GM12878 (cell line): ENCODE measurements around the gene NHSL2. TPM values are rescaled to one million over a fixed set of nuclear protein-coding genes. Genes with fewer than 3 reads are reported as not detected.
A peak's percentile ranks its signal among the peaks of the same experiment; 100 is the strongest.

Experiments used
- ATAC-seq: fragments of 200-7000 bp; cut with Tn5 transposase; 3 replicates; pipeline ENCODE4 v1.9.1; 2020; ENCODE audit warnings: mild to moderate bottlenecking, moderate library complexity
- BruUV-seq: library from RNA; stranded (reverse); fragments of 400-500 nt; replicated peaks from 2 replicates; lab custom pipeline; 2021; lab: Mats Ljungman, UMichigan
- CTCF ChIA-PET: fragments of 300-600 bp; sonication (Branson Sonifier 250); formaldehyde crosslinking; extraction: SDS; loops from one replicate; lab custom pipeline; 2021; ENCODE audit warnings: inconsistent platforms; lab: Yijun Ruan, JAX
- POLR2A ChIA-PET: fragments of 350-600 bp; formaldehyde crosslinking; extraction: SDS; loops from one replicate; lab custom pipeline; 2021; ENCODE audit warnings: inconsistent platforms; lab: Charles Lee
- RAD21 ChIA-PET: fragments of 300-600 bp; sonication (Branson Sonifier 250); formaldehyde crosslinking; loops from one replicate; lab custom pipeline; 2023; ENCODE audit warnings: antibody characterized with exemption; ENCODE audit not compliant: unreplicated experiment; lab: Charles Lee
- SMC1A ChIA-PET: fragments of 300-600 bp; sonication (Branson Sonifier 250); formaldehyde crosslinking; loops from one replicate; lab custom pipeline; 2023; ENCODE audit not compliant: unreplicated experiment, uncharacterized antibody; lab: Charles Lee
- DNase-seq: peaks from one replicate; pipeline ENCODE4 v3.0.0-alpha.2; 2011; ENCODE audit warnings: low read depth, low spot score
- FAIRE-seq: peaks from 3 replicates; lab custom pipeline; 2011; peaks lifted over from hg19 to GRCh38; lab: Jason Lieb, UNC
- H2AFZ ChIP-seq: 2 replicates; pipeline ENCODE4 v1.6.0; 2011; ENCODE audit warnings: low read depth, low read length, control low read depth; ENCODE audit not compliant: control insufficient read depth
- H3K27ac ChIP-seq: 2 replicates; pipeline ENCODE4 v1.5.1; 2011; ENCODE audit warnings: control low read depth; ENCODE audit not compliant: control insufficient read depth, insufficient read depth
- H3K27me3 ChIP-seq, 2 experiments: replicated peaks in 1 of 2; 2 replicates each; pipeline versions ENCODE4 v1.6.0 to v1.6.1; 2011; ENCODE audit warnings: low read length in 1 of 2; ENCODE audit not compliant: control insufficient read depth in 2 of 2, insufficient read depth in 2 of 2
- H3K36me3 ChIP-seq, 2 experiments: 2 replicates each; pipeline ENCODE4 v1.5.1; 2011; ENCODE audit warnings: low read length in 1 of 2; ENCODE audit not compliant: control insufficient read depth in 2 of 2, insufficient read depth in 2 of 2
- H3K4me1 ChIP-seq: 2 replicates; pipeline ENCODE4 v1.6.1; 2011; ENCODE audit warnings: mild to moderate bottlenecking, low read length, moderate library complexity, mixed read lengths; ENCODE audit not compliant: control insufficient read depth, insufficient read depth
- H3K4me2 ChIP-seq: 2 replicates; pipeline ENCODE4 v1.6.0; 2011; ENCODE audit warnings: control low read depth; ENCODE audit not compliant: control insufficient read depth, insufficient read depth
- H3K4me3 ChIP-seq: fragments of 200-600 bp; sonication (generic); 2 replicates; pipeline ENCODE4 v1.5.1; 2016
- H3K79me2 ChIP-seq: 2 replicates; pipeline ENCODE4 v1.6.0; 2011; ENCODE audit warnings: low read length; ENCODE audit not compliant: control insufficient read depth, insufficient read depth
- H3K9ac ChIP-seq: 2 replicates; pipeline ENCODE4 v1.8.0; 2011; ENCODE audit warnings: low read length, control low read depth, mixed read lengths; ENCODE audit not compliant: control insufficient read depth, insufficient read depth
- H3K9me3 ChIP-seq: replicated peaks from 3 replicates; pipeline ENCODE4 v1.5.1; 2011; ENCODE audit warnings: mild to moderate bottlenecking, low read length; ENCODE audit not compliant: control insufficient read depth, insufficient read depth
- H4K20me1 ChIP-seq: 2 replicates; pipeline ENCODE4 v1.6.0; 2011; ENCODE audit not compliant: control insufficient read depth, insufficient read depth
- BHLHE40 ChIP-seq, 2 experiments: fragments of 450-650 bp in 1 of 2; IDR thresholded peaks; 2 replicates each; pipeline ENCODE4 v1.6.1; 2011 to 2017; ENCODE audit warnings: low read depth in 2 of 2, borderline replicate concordance in 1 of 2, improper control_type of control experiment in 1 of 2, low read length in 1 of 2, mild to moderate bottlenecking in 1 of 2
- BMI1 ChIP-seq: fragments of 450-650 bp; IDR thresholded peaks from 2 replicates; pipeline ENCODE4 v1.6.1; 2016; ENCODE audit warnings: mild to moderate bottlenecking, moderate library complexity, borderline replicate concordance
- CBFB ChIP-seq: IDR thresholded peaks from 2 replicates; pipeline ENCODE4 v1.6.1; 2016; ENCODE audit warnings: antibody characterized with exemption, low read depth
- CBX5 ChIP-seq: sonication (generic); IDR thresholded peaks from 2 replicates; pipeline ENCODE4 v1.6.1; 2016; ENCODE audit warnings: low read depth, moderate library complexity, mild to moderate bottlenecking, inconsistent platforms
- CTCF ChIP-seq, 3 experiments: IDR thresholded peaks in 2 of 3; conservative IDR thresholded peaks in 1 of 3; 2 replicates each; pipeline ENCODE4 v1.5.1; 2011; ENCODE audit warnings: low read depth in 3 of 3, low read length in 3 of 3, mild to moderate bottlenecking in 3 of 3, control low read depth in 2 of 3, moderate library complexity in 2 of 3, inconsistent platforms in 1 of 3, mixed read lengths in 1 of 3; ENCODE audit not compliant: control insufficient read depth in 2 of 3, insufficient read depth in 1 of 3; ENCODE audit errors: extremely low read depth in 1 of 3
- FOS ChIP-seq: IDR thresholded peaks from 3 replicates; pipeline ENCODE4 v1.6.1; 2011; ENCODE audit warnings: borderline replicate concordance; ENCODE audit not compliant: insufficient read length; ENCODE audit errors: extremely low read depth
- FOXK2 ChIP-seq: fragments of 450-650 bp; IDR thresholded peaks from 2 replicates; pipeline ENCODE4 v1.6.1; 2017; ENCODE audit warnings: mild to moderate bottlenecking, moderate library complexity
- NBN ChIP-seq: fragments of 450-650 bp; IDR thresholded peaks from 2 replicates; pipeline ENCODE4 v1.6.1; 2016
- NR2F1 ChIP-seq: fragments of 450-650 bp; conservative IDR thresholded peaks from 2 replicates; pipeline ENCODE4 v1.6.1; 2017; ENCODE audit warnings: mild to moderate bottlenecking
- POLR2AphosphoS2 ChIP-seq: IDR thresholded peaks from 2 replicates; pipeline ENCODE4 v1.6.1; 2011; ENCODE audit warnings: low read depth, mild to moderate bottlenecking, low read length, improper control_type of control experiment, moderate library complexity
- YBX1 ChIP-seq: fragments of 450-650 bp; IDR thresholded peaks from 2 replicates; pipeline ENCODE4 v1.6.1; 2016; ENCODE audit warnings: antibody characterized with exemption
- YY1 ChIP-seq: IDR thresholded peaks from 2 replicates; pipeline ENCODE4 v1.6.1; 2011; ENCODE audit warnings: low read depth, mild to moderate bottlenecking, low read length
- WGBS: methylation state at CpG from one replicate; pipeline ENCODE4 v1.1.6; 2016; ENCODE audit warnings: low lambda C conversion rate; ENCODE audit not compliant: insufficient replicate concordance, insufficient coverage; ENCODE audit errors: missing lambda C conversion rate; 5-methylcytosine and 5-hydroxymethylcytosine counted together
- in situ Hi-C: fragments of 300-500 bp; cut with MboI; formaldehyde crosslinking; loops from 9 replicates; pipeline ENCODE4 v1.14.3; 2018; ENCODE audit warnings: mixed read lengths
- intact Hi-C: fragments of 100-400 bp; cut with micrococcal nuclease; formaldehyde crosslinking; loops from one replicate; pipeline ENCODE4 v1.14.2; 2022; ENCODE audit not compliant: unreplicated experiment
- polyA plus RNA-seq, 11 experiments: library from polyadenylated mRNA; depleted of rRNA in 4 of 11; unstranded in 6 of 11; stranded (reverse) in 5 of 11; fragments of >200 nt; fragmentation: Nextera tagmentation in 4 of 11; fragmentation: Illumina TruSeq in 1 of 11; extraction: Ambion mirVana in 4 of 11; extraction: Trizol in 1 of 11; gene quantifications; 1 replicate in 1 of 11; 2 replicates in 10 of 11; pipeline versions ENCODE4 v1.2.1 to v1.2.3, GENCODE V29; 2011 to 2016; ENCODE audit warnings: inconsistent platforms in 2 of 11, missing spikeins in 2 of 11, low read depth in 1 of 11
- total RNA-seq, 4 experiments: library from RNA; depleted of rRNA in 3 of 4; stranded (reverse); fragments of >200 nt in 3 of 4; fragmentation: Illumina TruSeq in 1 of 4; extraction: Trizol in 1 of 4; gene quantifications; 2 replicates each; pipeline versions ENCODE4 v1.2.1 to v1.2.3, GENCODE V29; 2013 to 2021
- TF ChIP-seq, protein P1 (sequence below): fragments of 450-650 bp; IDR thresholded peaks from 2 replicates; pipeline ENCODE4 v1.6.1; 2017; ENCODE audit warnings: low read depth, mild to moderate bottlenecking, moderate library complexity
- TF ChIP-seq, protein P2 (sequence below): fragments of 150-350 bp; IDR thresholded peaks from 2 replicates; pipeline ENCODE4 v1.6.1; 2014; ENCODE audit warnings: mild to moderate bottlenecking, low read depth, low read length

The NHSL2 gene
- total and polyA plus RNA-seq, 10 of the 15 experiments (the other 5 are each of a cell fraction or from before 2014, with no cell fraction given): 0.05 to 0.53 (median 0.07) TPM; not detected in 2

DNA sequence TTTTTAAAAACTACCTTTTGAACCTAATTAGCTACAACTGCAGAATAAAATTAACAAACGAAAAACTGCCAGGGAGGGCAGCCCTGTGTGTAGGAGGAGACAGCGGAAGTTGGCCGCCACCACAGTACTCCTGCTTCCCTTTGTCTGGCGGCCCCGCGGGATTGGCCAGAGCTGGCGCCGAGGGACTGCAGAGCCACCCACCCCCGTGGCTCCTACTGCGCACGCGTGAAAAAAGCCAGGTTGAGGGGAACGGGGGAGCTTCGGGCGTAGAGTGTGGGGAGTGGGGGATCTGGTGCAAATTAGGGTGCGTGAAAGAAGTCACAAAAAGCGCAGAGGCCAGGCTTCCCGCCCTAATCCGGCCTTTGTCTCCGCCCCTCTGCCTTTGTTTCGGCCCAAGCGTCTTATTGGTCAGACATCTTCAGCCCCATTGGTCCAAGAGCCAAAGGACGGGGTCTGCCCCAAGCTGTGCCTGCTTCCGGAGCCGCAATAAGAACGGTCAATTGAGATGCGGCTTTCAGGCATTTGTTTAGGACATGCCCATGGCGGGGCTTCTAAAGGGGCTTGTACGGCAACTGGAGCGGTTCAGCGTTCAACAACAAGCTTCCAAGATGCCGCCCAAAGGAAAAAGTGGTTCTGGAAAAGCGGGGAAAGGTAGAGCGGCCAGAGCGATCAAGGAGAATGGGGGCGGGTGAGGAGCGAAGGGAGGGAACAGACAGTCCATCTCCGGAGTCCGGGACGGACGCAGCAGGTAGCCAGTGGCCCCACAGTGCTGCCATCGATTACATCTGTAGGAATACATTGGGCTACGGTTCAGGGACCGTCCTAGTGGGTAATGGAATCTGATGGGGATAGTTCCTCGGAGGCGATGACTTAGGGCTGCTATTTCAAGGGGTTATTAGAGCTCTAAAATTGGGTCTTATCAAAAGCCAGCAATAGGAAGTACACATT lies 270.8 kb downstream of the NHSL2 start, which contains the start of gene PIN4 (continued):
- TF ChIP-seq, protein P1, sequence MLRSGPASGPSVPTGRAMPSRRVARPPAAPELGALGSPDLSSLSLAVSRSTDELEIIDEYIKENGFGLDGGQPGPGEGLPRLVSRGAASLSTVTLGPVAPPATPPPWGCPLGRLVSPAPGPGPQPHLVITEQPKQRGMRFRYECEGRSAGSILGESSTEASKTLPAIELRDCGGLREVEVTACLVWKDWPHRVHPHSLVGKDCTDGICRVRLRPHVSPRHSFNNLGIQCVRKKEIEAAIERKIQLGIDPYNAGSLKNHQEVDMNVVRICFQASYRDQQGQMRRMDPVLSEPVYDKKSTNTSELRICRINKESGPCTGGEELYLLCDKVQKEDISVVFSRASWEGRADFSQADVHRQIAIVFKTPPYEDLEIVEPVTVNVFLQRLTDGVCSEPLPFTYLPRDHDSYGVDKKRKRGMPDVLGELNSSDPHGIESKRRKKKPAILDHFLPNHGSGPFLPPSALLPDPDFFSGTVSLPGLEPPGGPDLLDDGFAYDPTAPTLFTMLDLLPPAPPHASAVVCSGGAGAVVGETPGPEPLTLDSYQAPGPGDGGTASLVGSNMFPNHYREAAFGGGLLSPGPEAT: peak; percentile 88
- TF ChIP-seq NR2F1 (0 out of 2 replicates have a peak, but pooled peaks have one; percentile 17), YBX1 (no peak), YY1 (peak; percentile 81; the same call in 1 of the 2 replicates), FOXK2 (peak; percentile 51; the same call in 1 of the 2 replicates), FOS (no peak), BHLHE40 (IDR thresholded peaks at IDR 0.05; ENCODE audit: borderline replicate concordance in 1 of 2, low read depth in 2 of 2, low read length in 1 of 2) (no peak), NBN (no peak)

DNA sequence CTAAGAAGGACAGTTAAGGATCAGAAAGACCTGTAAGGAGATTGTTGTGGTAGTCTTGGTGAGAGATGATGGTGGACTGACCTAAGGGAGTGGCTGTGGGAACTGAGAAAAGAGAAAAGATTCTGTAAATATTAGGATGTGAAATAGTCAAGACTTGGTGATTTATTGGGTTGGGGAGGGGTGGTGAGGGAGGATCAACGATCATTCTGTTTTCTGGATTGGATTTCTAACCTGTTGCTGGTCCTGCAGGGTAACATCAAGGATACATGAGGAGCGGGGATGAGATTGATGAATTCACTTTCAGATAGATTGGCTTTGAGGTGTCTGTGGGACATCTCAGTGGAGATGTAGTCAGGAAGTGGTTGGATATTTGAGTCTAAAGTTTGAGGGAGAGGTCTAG lies 272.3 kb downstream of the NHSL2 start:
- in situ Hi-C loops: no loop called here
- no peak for TF ChIP-seq CBX5
- no peak for TF ChIP-seq BMI1
- TF ChIP-seq, protein P2, sequence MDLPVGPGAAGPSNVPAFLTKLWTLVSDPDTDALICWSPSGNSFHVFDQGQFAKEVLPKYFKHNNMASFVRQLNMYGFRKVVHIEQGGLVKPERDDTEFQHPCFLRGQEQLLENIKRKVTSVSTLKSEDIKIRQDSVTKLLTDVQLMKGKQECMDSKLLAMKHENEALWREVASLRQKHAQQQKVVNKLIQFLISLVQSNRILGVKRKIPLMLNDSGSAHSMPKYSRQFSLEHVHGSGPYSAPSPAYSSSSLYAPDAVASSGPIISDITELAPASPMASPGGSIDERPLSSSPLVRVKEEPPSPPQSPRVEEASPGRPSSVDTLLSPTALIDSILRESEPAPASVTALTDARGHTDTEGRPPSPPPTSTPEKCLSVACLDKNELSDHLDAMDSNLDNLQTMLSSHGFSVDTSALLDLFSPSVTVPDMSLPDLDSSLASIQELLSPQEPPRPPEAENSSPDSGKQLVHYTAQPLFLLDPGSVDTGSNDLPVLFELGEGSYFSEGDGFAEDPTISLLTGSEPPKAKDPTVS: no peak
- no peak for TF ChIP-seq FOXK2
- TF ChIP-seq CTCF (IDR thresholded peaks at IDR 0.05 in 2 of 3, conservative IDR thresholded peaks at IDR 0.05 in 1 of 3; ENCODE audit: control insufficient read depth in 2 of 3, extremely low read depth in 1 of 3, insufficient read depth in 1 of 3, low read depth in 3 of 3, low read length in 3 of 3): no peak
- TF ChIP-seq POLR2AphosphoS2: no peak
- no peak for TF ChIP-seq CBFB
- H3K4me2 ChIP-seq: peak overlapping the region; percentile 71; the same call in 1 of the 2 replicates
- POLR2A ChIA-PET: no interaction called here
- 72% methylated on average over 2 of the region's 2 CpGs for WGBS
- FAIRE-seq: no peak
- CTCF ChIA-PET: no interaction called here
- H3K4me1 ChIP-seq: peaks cover 3% of the 10 kb centered on the region; the same call in 1 of the 2 replicates
- no peak overlapping the region for H3K9ac ChIP-seq
- DNase-seq: no peak
- H3K79me2 ChIP-seq: peaks cover 9% of the 10 kb centered on the region
- no peak overlapping the region for H3K27ac ChIP-seq
- H3K36me3 ChIP-seq: no peaks in the 10 kb centered on the region; a peak in 1 of 4 replicates
- SMC1A ChIA-PET: no interaction called here
- H4K20me1 ChIP-seq: no peaks in the 10 kb centered on the region
- H3K27me3 ChIP-seq: no peaks in the 10 kb centered on the region
- RAD21 ChIA-PET: no interaction called here
- no peak overlapping the region for H2AFZ ChIP-seq
- no peaks in the 10 kb centered on the region for H3K9me3 ChIP-seq
- no peak for ATAC-seq
- intact Hi-C loops: loop anchor here (5.0 kb wide), 1 partner anchor 56 kb away; no protein-coding TSS in a partner anchor
- BruUV-seq: no TSS peak
- H3K4me3 ChIP-seq: peak overlapping the region; percentile 84; the same call in 1 of the 2 replicates
